CD4-positive, alpha-beta T cell treated with Interleukin-1 beta for 1 hour (primary cell): ENCODE measurements around the gene ERBB3.
"Not testable (repeated sequence)": the region's sequence is repeated elsewhere in the genome, so short reads cannot be mapped to it uniquely, and the experiment has no call there.

Experiments used
- DNase-seq, 2 donors: peaks; one replicate each; pipeline ENCODE4 v3.0.0-alpha.2; 2020 to 2022

The ERBB3 gene

DNA sequence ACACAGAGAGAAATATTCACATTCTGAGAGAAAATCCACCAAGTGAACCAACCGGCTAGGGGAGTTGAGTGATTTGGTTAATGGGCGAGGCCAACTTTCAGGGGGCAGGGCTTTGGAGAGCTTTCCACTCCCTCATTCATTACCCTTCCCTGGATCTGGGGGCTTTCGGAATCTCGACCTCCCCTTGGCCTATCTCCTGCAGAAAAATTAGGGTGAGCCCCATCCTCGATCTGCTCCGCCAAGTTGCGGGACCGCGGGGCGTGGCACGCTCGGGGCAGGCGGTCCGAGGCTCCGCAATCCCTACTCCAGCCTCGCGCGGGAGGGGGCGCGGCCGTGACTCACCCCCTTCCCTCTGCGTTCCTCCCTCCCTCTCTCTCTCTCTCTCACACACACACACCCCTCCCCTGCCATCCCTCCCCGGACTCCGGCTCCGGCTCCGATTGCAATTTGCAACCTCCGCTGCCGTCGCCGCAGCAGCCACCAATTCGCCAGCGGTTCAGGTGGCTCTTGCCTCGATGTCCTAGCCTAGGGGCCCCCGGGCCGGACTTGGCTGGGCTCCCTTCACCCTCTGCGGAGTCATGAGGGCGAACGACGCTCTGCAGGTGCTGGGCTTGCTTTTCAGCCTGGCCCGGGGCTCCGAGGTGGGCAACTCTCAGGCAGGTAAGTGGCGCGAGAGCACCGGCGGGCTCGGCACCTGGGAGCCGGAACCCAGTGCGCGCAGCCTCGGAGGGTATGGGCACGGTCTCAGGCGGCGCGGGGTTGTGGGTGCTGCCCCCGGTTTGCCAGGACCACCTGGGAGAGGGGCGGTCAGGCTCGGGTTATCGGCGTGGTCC, at the start of gene ERBB3:
Gene ERBB3 (plus strand): TSS at position 443 of the 833 bp plus-strand sequence. CDS start 136 bp downstream, at position 579.
- peak; percentile 54 to 59 for DNase-seq

DNA sequence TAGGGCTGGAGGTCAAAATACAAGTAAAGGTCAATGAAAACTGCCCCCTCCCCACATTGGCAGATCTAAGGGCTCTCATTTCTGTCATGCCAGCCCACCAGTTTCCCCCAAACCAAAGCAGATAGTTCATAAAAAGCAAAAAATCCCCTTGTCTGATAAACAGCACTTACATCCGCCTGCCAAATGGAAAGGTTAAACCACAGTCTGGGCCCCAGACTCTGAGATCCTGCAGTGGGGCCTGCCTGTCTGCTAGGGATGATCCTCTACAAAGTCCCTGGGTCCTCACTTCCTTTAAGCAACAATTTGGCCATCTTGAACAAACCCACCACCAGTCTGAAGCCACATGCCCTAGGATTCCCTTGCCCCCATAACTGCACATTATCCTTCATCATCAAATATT, 48.0 kb upstream of the ERBB3 start:
- peak in 1 of 2 donors; percentile 10 for DNase-seq

DNA sequence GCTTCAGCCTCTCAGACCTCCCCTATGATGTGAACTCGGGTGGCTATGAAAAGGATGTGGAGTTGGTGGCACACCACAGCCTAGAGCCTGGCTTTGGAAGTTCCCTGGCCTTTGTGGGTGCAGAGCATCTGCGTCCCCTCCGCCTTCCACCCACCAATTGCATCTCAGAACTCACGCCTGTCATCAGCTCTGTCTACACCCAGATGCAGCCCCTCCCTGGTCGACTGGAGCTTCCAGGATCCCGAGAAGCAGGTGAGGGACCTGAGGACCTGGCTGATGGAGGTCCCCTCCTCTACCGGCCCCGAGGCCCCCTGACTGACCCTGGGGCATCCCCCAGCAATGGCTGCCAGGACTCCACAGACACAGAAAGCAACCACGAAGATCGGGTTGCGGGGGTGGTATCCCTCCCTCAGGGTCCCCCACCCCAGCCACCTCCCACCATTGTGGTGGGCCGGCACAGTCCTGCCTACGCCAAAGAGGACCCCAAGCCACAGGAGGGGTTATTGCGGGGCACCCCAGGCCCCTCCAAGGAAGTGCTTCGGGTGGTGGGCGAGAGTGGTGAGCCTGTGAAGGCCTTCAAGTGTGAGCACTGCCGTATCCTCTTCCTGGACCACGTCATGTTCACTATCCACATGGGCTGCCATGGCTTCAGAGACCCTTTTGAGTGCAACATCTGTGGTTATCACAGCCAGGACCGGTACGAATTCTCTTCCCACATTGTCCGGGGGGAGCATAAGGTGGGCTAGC, 45.2 kb upstream of the ERBB3 start:
- DNase-seq, result peak; percentile 15 to 44

GRCh38 chr12:56037161-56037560, 42.8 kb upstream of the ERBB3 start:
- DNase-seq, result no peak

- no peak for DNase-seq
These were observed 41.8 kb upstream of the ERBB3 start for GRCh38 chr12:56038022-56038655.

- DNase-seq, result no peak
These were observed 39.8 kb upstream of the ERBB3 start for GRCh38 chr12:56040151-56040550.

DNA sequence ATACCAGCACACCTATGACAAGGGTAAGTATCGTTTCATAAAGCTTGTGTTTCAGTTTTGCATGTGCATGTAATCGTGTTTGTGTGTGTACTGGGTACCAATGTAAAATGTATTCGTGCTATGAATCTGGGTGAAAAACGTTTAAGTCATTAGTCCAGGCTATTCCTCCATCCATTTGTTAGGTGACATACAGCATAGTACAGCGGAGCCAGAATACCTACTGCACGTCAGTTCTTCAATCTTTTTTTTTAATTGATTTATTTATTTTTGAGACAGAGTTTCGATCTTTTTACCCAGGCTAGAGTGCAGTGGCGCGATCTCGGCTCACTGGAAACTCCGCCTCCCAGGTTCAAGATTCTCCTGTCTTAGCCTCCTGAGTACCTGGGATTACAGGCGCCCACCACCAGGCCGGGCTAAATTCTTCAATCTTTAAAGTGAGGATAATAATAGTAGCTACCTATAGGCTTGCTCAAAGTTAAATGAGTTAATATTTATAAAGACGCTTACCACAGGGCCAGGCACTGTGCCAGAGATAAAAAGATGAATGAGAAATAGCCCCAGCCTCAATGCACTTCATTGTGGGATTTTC, 38.9 kb upstream of the ERBB3 start:
- no peak for DNase-seq

- DNase-seq, result peak; percentile 97
These were observed 38.2 kb upstream of the ERBB3 start, which contains the start of gene RPS26 for GRCh38 chr12:56041552-56042429. RPS26 (plus strand) TSS chr12:56041918; CDS start chr12:56042167, 249 bp downstream.

DNA sequence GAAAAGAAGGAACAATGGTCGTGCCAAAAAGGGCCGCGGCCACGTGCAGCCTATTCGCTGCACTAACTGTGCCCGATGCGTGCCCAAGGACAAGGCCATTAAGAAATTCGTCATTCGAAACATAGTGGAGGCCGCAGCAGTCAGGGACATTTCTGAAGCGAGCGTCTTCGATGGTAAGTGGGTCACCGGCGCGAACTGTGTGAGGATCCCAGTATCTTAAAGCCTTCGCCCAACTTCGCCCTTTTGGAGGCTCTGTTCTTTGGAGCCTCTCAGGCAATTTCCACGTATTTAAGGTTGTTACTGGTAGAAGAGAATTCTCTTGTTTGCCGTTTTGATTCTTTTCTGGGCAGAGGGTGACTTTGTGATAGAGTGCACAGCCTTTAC, 37.5 kb upstream of the ERBB3 start:
- not testable (repeated sequence) for DNase-seq

- no peak for DNase-seq
These were observed 37.1 kb upstream of the ERBB3 start for GRCh38 chr12:56042843-56043242.

- DNase-seq, result no peak
These were observed 33.8 kb upstream of the ERBB3 start for GRCh38 chr12:56046027-56046780.

- no peak for DNase-seq
These were observed 26.5 kb upstream of the ERBB3 start for GRCh38 chr12:56053407-56053893.

DNA sequence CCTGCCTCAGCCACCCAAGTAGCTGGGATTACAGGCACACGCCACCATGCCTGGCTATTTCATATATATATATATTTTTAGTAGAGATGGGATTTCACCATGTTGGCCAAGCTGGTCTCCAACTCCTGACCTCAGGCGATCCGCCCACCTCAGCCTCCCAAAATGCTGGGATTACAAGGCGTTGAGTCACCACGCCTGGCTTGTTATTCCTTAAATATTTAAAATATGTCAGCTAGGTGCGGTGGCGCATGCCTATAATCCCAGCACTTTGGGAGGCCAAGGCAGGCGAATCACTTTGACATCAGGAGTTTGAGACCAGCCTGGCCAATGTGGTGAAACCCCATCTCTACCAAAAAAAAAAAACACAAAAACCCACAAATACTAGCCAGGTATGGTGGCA, 20.0 kb upstream of the ERBB3 start:
- DNase-seq, result not testable (repeated sequence)

DNA sequence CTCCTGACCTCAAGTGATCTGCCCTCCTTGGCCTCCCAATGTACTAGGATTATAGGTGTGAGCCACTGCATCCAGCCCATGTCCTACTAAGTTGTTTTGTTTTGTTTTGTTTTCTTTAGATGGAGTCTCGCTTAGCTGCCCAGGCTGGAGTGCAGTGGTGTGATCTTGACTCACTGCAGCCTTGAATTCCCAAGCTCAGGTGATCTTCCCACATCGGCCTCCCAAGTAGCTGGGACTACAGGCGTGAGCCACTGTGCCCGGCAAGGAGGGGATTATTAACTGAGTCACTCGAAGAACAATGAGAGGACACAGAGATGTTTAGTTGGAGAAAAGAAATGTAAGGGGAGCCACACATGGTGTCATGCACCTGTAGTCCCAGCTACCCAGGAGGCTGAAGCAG, 18.0 kb upstream of the ERBB3 start:
- DNase-seq, result no peak

- DNase-seq, result no peak
These were observed 17.0 kb upstream of the ERBB3 start for GRCh38 chr12:56062996-56063395.

GRCh38 chr12:56071648-56072047, 8.3 kb upstream of the ERBB3 start:
- no peak for DNase-seq

- no peak for DNase-seq
These were observed 5.6 kb upstream of the ERBB3 start for GRCh38 chr12:56074396-56074795.

DNA sequence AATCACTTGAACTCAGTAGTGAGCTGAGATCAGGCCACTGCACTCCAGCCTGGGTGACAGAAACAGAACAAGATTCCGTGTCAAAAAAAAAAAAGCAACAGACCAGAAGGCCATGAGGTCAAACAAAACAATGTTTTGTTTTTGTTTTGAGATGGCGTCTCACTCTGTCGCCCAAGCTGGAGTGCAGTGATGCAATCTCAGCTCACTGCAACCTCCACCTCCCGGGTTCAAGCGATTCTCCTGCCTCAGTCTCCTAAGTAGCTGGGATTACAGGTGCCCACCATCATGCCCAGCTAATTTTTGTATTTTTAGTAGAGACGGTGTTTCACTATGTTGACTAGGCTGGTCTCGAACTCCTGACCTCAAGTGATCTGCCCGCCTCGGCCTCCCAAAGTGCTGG, 2.0 kb upstream of the ERBB3 start:
- not testable (repeated sequence) for DNase-seq

GRCh38 chr12:56078427-56078826, 1.5 kb upstream of the ERBB3 start:
- DNase-seq, result no peak

DNA sequence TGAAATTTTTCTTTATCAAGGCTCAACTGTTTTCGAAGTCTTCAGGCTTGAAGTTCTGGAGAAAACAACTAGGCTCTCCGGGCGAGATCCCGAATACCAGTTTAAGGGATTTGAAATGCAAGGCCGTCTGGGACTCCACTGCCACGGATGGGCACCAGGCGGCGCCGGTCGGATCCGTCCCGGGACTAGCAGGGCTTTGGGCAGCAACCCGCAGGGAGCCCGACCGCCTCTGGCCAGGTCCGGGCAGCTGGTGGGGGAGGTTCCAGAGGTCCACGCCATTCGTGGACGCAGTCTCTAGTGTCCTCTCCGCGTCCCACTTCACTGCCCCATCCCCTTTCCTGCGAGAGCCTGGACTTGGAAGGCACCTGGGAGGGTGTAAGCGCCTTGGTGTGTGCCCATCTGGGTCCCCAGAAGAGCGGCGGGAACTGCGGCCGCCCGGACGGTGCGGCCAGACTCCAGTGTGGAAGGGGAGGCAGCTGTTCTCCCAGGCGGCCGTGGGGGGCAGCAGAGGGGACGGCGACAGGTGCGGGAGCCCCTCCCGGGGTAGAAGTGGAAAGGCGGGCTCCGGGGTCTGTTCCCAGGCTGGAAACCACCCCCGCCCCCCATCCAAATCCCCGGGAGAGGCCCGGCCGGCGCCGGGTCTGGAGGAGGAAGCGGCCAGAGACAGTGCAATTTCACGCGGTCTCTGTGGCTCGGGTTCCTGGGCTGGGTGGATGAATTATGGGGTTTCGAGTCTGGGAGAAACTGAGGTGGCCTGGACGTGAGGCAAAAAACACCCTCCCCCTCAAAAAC, 838 bp upstream of the ERBB3 start:
- peak; percentile 42 to 48 for DNase-seq
